AG09309 (cell line): ENCODE data around the gene TM9SF1.

Source experiments
- DNase-seq: peaks from one replicate; pipeline ENCODE4 v3.0.0-alpha.2; 2010; ENCODE audit warnings: low read depth
- H3K4me3 ChIP-seq: 2 replicates; pipeline ENCODE4 v1.5.1; 2011; ENCODE audit warnings: mild to moderate bottlenecking, low read depth, low read length, moderate library complexity; ENCODE audit not compliant: control insufficient read depth
- TF ChIP-seq, protein P1 (sequence below): IDR thresholded peaks from 2 replicates; pipeline ENCODE4 v1.5.1; 2011; ENCODE audit warnings: mild to moderate bottlenecking, low read depth, low read length, inconsistent platforms; ENCODE audit not compliant: insufficient read depth, control insufficient read depth; ENCODE audit errors: missing control alignments

The TM9SF1 gene

GRCh38 chr14:24157331-24157730 lies 37.9 kb downstream of the TM9SF1 start:
- TF ChIP-seq, protein P1, sequence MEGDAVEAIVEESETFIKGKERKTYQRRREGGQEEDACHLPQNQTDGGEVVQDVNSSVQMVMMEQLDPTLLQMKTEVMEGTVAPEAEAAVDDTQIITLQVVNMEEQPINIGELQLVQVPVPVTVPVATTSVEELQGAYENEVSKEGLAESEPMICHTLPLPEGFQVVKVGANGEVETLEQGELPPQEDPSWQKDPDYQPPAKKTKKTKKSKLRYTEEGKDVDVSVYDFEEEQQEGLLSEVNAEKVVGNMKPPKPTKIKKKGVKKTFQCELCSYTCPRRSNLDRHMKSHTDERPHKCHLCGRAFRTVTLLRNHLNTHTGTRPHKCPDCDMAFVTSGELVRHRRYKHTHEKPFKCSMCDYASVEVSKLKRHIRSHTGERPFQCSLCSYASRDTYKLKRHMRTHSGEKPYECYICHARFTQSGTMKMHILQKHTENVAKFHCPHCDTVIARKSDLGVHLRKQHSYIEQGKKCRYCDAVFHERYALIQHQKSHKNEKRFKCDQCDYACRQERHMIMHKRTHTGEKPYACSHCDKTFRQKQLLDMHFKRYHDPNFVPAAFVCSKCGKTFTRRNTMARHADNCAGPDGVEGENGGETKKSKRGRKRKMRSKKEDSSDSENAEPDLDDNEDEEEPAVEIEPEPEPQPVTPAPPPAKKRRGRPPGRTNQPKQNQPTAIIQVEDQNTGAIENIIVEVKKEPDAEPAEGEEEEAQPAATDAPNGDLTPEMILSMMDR: no peak
- no peak for DNase-seq
- H3K4me3 ChIP-seq: no peak overlapping the region

- H3K4me3 ChIP-seq: no peak overlapping the region
- no peak for DNase-seq
- TF ChIP-seq, protein P1: no peak
Observed at GRCh38 chr14:24156840-24157239, 38.4 kb downstream of the TM9SF1 start.

DNA sequence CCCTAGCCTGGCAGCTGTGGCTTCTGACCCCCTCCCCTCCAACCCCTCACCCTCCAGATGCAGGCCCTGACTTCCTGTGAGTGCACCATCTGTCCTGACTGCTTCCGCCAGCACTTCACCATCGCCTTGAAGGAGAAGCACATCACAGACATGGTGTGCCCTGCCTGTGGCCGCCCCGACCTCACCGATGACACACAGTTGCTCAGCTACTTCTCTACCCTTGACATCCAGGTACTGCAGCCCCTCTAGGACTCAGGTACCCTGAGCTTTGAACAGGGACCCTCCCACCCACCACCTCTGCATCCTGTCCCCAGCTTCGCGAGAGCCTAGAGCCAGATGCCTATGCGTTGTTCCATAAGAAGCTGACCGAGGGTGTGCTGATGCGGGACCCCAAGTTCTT lies 40.1 kb downstream of the TM9SF1 start:
- no peak for DNase-seq
- TF ChIP-seq, protein P1: no peak
- H3K4me3 ChIP-seq: no peak overlapping the region

DNA sequence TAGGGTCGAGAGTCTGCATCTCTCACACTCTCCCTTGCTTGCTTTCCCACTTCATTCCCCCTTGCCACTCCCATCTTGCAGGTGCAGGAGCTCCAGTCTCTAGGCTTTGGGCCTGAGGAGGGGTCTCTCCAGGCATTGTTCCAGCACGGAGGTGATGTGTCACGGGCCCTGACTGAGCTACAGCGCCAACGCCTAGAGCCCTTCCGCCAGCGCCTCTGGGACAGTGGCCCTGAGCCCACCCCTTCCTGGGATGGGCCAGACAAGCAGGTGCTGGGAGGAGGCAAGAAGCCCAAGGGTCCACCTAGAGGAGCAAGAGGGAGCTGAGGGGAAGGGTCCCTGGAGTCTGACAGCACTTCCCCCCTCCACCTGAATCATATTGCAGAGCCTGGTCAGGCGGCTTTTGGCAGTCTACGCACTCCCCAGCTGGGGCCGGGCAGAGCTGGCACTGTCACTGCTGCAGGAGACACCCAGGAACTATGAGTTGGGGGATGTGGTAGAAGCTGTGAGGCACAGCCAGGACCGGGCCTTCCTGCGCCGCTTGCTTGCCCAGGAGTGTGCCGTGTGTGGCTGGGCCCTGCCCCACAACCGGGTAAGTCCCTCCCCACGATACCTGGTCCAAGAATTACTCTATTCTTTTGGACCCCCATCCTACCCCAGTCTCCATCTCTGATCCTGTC lies 43.7 kb downstream of the TM9SF1 start:
- TF ChIP-seq, protein P1: no peak
- no peak for DNase-seq
- H3K4me3 ChIP-seq: no peak overlapping the region

DNA sequence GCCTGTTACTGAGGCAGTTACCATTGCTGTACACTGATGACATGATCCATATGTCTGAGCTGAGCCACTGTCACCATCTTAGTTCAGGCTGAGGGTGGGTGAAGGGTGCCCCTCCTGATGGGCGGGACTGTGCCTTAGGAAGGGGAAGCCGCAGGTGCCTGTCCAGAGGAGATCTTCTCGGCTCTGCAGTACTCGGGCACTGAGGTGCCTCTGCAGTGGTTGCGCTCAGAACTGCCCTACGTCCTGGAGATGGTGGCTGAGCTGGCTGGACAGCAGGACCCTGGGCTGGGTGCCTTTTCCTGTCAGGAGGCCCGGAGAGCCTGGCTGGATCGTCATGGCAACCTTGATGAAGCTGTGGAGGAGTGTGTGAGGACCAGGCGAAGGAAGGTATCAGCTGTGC lies 44.2 kb downstream of the TM9SF1 start:
- TF ChIP-seq, protein P1: no peak
- DNase-seq: no peak
- H3K4me3 ChIP-seq: no peak overlapping the region

DNA sequence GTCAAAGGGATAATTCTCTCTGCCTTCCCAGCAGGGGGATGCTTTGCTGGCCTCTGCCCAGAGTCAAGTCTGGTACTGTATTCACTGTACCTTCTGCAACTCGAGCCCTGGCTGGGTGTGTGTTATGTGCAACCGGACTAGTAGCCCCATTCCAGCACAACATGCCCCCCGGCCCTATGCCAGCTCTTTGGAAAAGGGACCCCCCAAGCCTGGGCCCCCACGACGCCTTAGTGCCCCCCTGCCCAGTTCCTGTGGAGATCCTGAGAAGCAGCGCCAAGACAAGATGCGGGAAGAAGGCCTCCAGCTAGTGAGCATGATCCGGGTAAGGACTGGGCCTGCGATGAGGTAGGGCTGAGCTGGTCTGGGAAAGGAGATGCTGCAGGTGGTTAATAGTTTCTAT lies 44.7 kb downstream of the TM9SF1 start:
- H3K4me3 ChIP-seq: no peak overlapping the region
- no peak for DNase-seq
- TF ChIP-seq, protein P1: no peak
